AG04449 (cell line): ENCODE data around the gene FBXO48.

Experiments used
- CTCF ChIA-PET: fragments of 350-600 bp; formaldehyde crosslinking; extraction: SDS; loops from one replicate; lab custom pipeline; 2021; ENCODE audit warnings: antibody characterized with exemption; lab: Yijun Ruan, JAX
- POLR2A ChIA-PET: fragments of 400-600, 350-600 bp; formaldehyde crosslinking; extraction: SDS; loops from one replicate; lab custom pipeline; 2020; ENCODE audit warnings: antibody characterized with exemption, inconsistent platforms; lab: Yijun Ruan, JAX
- DNase-seq: peaks from one replicate; pipeline ENCODE4 v3.0.0-alpha.2; 2010; ENCODE audit warnings: low read depth, low spot score
- H3K4me3 ChIP-seq: 2 replicates; pipeline ENCODE4 v1.5.1; 2011; ENCODE audit warnings: low read depth, mild to moderate bottlenecking, control low read depth, low read length
- TF ChIP-seq, protein P1 (sequence below): IDR thresholded peaks from one replicate; pipeline ENCODE4 v1.5.1; 2011; ENCODE audit warnings: mild to moderate bottlenecking, moderate library complexity, low read length, control low read depth, inconsistent platforms; ENCODE audit not compliant: insufficient read depth; ENCODE audit errors: missing control alignments

Gene FBXO48

DNA sequence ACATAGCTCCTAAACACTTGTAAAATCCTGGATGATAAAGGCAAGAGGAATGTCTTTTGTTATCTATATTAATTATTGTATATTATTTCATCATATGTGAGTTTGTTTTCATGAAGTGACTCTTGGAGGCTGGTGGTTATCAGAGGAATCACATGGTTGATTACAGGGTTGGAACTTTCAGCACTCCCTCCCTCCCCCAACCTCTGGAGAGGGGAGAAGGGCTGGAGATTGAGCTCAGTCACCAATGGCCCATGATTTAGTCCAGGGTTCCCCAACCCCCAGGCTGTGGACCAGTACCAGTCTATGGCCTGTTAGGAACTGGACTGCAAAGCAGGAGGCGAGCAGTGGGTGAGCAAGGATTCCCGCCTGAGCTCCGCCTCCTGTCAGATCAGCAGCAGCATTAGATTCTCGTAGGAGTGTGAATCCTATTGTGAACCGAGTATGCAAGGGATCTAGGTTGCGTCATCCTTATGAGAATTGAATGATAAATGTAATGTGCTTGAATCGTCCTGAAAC, 37.7 kb downstream of the FBXO48 start:
- POLR2A ChIA-PET, result no interaction called here
- CTCF ChIA-PET, result interaction anchor here (1.0 to 6.4 kb wide), 4 partner anchors 11 to 307 kb away, joined by 3 to 45 read pairs (median 8); no protein-coding TSS in a partner anchor
- DNase-seq, result no peak
- H3K4me3 ChIP-seq, result no peak overlapping the region
- TF ChIP-seq, protein P1, sequence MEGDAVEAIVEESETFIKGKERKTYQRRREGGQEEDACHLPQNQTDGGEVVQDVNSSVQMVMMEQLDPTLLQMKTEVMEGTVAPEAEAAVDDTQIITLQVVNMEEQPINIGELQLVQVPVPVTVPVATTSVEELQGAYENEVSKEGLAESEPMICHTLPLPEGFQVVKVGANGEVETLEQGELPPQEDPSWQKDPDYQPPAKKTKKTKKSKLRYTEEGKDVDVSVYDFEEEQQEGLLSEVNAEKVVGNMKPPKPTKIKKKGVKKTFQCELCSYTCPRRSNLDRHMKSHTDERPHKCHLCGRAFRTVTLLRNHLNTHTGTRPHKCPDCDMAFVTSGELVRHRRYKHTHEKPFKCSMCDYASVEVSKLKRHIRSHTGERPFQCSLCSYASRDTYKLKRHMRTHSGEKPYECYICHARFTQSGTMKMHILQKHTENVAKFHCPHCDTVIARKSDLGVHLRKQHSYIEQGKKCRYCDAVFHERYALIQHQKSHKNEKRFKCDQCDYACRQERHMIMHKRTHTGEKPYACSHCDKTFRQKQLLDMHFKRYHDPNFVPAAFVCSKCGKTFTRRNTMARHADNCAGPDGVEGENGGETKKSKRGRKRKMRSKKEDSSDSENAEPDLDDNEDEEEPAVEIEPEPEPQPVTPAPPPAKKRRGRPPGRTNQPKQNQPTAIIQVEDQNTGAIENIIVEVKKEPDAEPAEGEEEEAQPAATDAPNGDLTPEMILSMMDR, result no peak

DNA sequence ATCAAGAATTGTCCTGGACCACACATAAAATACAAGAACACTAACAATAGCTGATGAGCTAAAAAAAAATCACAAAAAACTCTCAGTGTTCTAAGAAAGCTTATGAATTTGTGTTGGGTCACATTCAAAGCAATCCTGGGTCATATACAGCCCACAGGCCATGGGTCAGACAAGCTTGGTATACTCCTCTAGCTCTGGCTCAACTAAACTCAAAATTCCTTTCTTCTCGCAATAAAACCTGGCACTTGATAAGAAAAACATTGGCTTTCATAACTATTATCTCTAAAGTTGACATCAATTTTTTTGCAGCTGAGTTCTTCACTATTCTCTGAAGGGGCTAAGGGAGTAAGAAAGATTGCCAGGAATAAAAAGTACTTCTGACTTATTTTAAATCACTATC, 38.3 kb downstream of the FBXO48 start:
- no peak overlapping the region for H3K4me3 ChIP-seq
- TF ChIP-seq, protein P1, result no peak
- ChIA-PET CTCF (interaction anchor here (0.7 to 6.4 kb wide), 5 partner anchors 11 to 307 kb away, joined by 3 to 45 read pairs (median 5); no protein-coding TSS in a partner anchor), POLR2A (no interaction called here)
- no peak for DNase-seq

DNA sequence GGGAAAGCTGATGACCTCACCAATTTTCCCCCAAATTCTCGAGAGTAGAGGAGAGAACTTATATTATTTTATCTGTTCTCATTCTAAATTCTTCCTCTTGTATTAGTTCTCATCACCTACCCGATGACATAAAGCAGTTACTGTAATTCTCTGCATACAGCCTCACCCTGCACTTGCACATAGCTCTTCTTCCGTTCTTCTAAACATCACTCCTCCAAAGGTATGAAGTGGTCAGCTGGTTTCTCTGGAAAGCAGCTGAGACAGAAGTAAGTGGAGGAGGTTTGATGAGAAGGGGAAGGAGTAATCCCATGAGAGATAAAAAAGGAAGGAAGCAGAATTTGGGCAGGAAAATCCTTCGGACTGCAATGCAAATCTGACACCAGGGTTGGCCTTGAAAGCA, 39.0 kb downstream of the FBXO48 start:
- POLR2A ChIA-PET, result no interaction called here
- TF ChIP-seq, protein P1, result no peak
- no peak for DNase-seq
- CTCF ChIA-PET, result interaction anchor here (0.7 to 6.4 kb wide), 2 partner anchors 13 to 306 kb away, joined by 3 to 45 read pairs; no protein-coding TSS in a partner anchor
- H3K4me3 ChIP-seq, result no peak overlapping the region

DNA sequence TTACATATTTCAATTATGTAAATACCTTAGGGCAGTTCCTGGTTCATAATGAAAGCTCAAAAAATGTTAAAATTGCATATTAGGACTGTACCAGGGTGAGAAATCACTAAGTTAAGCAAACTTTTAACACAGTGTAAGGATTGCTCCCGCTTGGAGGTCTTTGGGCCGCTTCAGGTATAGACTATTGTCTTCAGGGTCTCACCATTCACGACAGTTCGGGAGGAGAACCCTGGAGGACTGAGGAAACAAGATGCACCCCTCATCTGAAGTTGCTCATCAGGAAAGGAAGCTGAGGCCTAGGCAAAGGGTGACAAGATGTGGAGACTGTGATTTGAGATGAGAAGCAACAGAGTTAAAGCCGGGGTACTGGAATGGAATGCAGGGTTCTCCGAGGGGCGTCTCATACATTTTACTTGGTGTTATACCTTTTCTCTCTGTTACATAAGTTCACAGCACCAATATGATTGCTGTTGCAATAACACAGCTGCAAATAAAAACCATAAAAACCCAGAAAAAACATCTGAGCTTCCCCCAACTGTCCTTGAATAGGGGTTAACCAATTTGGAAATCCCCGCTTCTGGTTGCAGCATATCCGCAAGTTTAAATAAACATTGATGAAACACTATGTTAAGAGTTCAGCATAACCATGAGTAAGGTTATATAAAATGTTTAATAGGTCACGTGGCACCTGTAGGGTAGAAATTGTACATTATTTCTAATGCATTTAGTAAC, 40.1 kb downstream of the FBXO48 start:
- TF ChIP-seq, protein P1, result no peak
- POLR2A ChIA-PET, result no interaction called here
- H3K4me3 ChIP-seq, result no peak overlapping the region
- CTCF ChIA-PET, result interaction anchor here (0.5 to 0.8 kb wide), 2 partner anchors 13 to 154 kb away, joined by 3 to 4 read pairs; no protein-coding TSS in a partner anchor
- no peak for DNase-seq

DNA sequence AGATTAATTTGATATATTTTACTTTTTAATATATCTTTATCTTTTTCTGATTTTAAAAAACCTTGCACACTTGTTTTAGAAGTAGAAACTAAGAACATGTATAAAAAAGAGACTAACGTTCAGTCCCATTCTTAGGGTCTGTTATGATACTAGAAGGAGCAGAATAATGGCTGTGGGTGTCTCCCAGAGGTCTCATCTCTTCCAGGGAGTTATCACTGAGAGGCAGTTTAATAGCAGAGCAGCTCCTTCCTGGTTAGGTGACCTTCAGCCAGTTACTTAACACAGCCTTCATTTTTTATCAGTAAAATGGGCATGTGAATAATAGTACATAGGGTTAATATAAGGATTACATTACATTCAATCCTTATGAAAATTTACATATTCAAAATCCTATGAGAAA, 40.6 kb downstream of the FBXO48 start:
- no peak for DNase-seq
- CTCF ChIA-PET, result interaction anchor here (0.5 to 0.8 kb wide), 2 partner anchors 14 to 154 kb away, joined by 3 to 4 read pairs; no protein-coding TSS in a partner anchor
- H3K4me3 ChIP-seq, result no peak overlapping the region
- TF ChIP-seq, protein P1, result no peak
- POLR2A ChIA-PET, result no interaction called here

DNA sequence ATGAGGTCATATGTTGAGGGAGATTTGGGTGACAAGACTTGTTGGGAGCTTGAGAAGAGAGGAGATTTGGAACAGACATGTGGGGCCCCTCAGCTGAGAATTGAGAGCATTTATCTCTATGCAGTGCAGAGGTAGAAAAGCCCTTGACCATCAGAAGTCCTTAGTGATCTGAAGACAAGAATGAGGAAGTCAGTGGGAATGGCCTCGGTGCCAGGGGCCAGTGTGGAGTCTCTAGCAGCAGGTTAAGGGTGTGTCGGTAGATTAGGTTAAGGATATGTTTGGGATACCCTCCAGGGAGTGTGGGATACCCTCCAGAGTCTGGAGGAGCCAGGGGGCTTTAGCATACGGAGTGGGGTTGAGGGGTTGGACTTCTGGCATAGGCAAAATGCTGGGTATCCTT, 41.6 kb downstream of the FBXO48 start:
- DNase-seq, result no peak
- TF ChIP-seq, protein P1, result no peak
- POLR2A ChIA-PET, result no interaction called here
- no peak overlapping the region for H3K4me3 ChIP-seq
- CTCF ChIA-PET, result no interaction called here
